ENCODE results near the gene KBTBD3.

GRCh38 chr11:106022795-106023275 lies 54.3 kb downstream of the KBTBD3 start:
- TF ChIP-seq JUNB (IDR thresholded peaks at IDR 0.05; ENCODE audit: unreplicated experiment) (no peak), POLR2AphosphoS5 (IDR thresholded peaks at IDR 0.05; ENCODE audit: low read depth) (no peak), CTCF (conservative IDR thresholded peaks at IDR 0.05; ENCODE audit: low read depth in 2 of 2) (no peak), EZH2phosphoT487 (IDR thresholded peaks at IDR 0.05; ENCODE audit: unreplicated experiment) (no peak), ETS1 (IDR thresholded peaks at IDR 0.05) (no peak), ZNF331 (CRISPR knock-in tag; IDR thresholded peaks at IDR 0.05; ENCODE audit: low read depth) (no peak), EZH2 (IDR thresholded peaks at IDR 0.05; ENCODE audit: low read depth, unreplicated experiment) (no peak), CREB1 (CRISPR knock-in tag; IDR thresholded peaks at IDR 0.05; ENCODE audit: low read depth) (no peak), ZNF462 (CRISPR knock-in tag; IDR thresholded peaks at IDR 0.05) (no peak), REST (IDR thresholded peaks at IDR 0.05; ENCODE audit: unreplicated experiment) (no peak)
